ENCODE data around the gene BCKDHA.

The BCKDHA gene

DNA sequence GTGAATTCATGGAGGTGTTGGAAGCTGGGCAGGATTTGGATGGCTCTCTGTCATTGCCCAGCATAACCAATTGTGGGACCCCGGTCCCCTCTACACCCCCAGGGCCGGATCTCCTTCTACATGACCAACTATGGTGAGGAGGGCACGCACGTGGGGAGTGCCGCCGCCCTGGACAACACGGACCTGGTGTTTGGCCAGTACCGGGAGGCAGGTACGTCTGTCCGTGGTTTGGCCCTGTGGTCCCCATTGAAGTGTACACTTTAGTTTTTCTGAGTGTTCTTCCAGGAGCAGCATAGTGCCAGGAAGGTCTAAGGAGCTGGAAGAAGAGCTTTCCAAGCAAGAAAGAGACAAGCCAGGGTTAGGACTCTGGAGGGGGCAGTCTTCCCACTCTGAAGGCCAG lies 16.3 kb downstream of the BCKDHA start:
- TF ChIP-seq, protein P1, sequence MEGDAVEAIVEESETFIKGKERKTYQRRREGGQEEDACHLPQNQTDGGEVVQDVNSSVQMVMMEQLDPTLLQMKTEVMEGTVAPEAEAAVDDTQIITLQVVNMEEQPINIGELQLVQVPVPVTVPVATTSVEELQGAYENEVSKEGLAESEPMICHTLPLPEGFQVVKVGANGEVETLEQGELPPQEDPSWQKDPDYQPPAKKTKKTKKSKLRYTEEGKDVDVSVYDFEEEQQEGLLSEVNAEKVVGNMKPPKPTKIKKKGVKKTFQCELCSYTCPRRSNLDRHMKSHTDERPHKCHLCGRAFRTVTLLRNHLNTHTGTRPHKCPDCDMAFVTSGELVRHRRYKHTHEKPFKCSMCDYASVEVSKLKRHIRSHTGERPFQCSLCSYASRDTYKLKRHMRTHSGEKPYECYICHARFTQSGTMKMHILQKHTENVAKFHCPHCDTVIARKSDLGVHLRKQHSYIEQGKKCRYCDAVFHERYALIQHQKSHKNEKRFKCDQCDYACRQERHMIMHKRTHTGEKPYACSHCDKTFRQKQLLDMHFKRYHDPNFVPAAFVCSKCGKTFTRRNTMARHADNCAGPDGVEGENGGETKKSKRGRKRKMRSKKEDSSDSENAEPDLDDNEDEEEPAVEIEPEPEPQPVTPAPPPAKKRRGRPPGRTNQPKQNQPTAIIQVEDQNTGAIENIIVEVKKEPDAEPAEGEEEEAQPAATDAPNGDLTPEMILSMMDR (IDR thresholded peaks at IDR 0.05; ENCODE audit: extremely low read depth, missing control alignments) = no peak
- DNase-seq (ENCODE audit: low spot score) = no peak

GRCh38 chr19:41414461-41414860 lies 16.8 kb downstream of the BCKDHA start:
- DNase-seq (ENCODE audit: low spot score) = no peak
- TF ChIP-seq, protein P1 (IDR thresholded peaks at IDR 0.05; ENCODE audit: extremely low read depth, missing control alignments) = no peak

GRCh38 chr19:41415154-41415571 lies 17.5 kb downstream of the BCKDHA start:
- no peak for DNase-seq (ENCODE audit: low spot score)
- TF ChIP-seq, protein P1 (IDR thresholded peaks at IDR 0.05; ENCODE audit: extremely low read depth, missing control alignments) = no peak

- DNase-seq (ENCODE audit: low spot score) = no peak
- TF ChIP-seq, protein P1 (IDR thresholded peaks at IDR 0.05; ENCODE audit: extremely low read depth, missing control alignments) = no peak
Measured at GRCh38 chr19:41416194-41416674, 18.6 kb downstream of the BCKDHA start.

- TF ChIP-seq, protein P1 (IDR thresholded peaks at IDR 0.05; ENCODE audit: extremely low read depth, missing control alignments) = no peak
- no peak for DNase-seq (ENCODE audit: low spot score)
Measured at GRCh38 chr19:41420101-41420880, 22.7 kb downstream of the BCKDHA start.

GRCh38 chr19:41421314-41421713 lies 23.7 kb downstream of the BCKDHA start:
- TF ChIP-seq, protein P1 (IDR thresholded peaks at IDR 0.05; ENCODE audit: extremely low read depth, missing control alignments) = no peak
- no peak for DNase-seq (ENCODE audit: low spot score)

DNA sequence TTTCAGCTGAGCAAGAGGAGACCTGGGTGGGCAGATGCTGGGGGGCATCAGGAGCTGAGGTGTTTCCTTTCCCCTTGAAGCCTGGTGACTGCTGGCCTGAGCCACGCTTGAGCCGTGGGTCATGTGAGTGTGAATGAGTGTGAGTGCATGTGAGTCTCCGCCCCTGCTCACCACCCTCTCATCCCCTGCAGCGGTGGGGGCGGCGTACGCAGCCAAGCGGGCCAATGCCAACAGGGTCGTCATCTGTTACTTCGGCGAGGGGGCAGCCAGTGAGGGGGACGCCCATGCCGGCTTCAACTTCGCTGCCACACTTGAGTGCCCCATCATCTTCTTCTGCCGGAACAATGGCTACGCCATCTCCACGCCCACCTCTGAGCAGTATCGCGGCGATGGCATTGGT lies 24.4 kb downstream of the BCKDHA start:
- DNase-seq (ENCODE audit: low spot score) = no peak
- TF ChIP-seq, protein P1 (IDR thresholded peaks at IDR 0.05; ENCODE audit: extremely low read depth, missing control alignments) = no peak

Data from GM20000 (cell line).